ENCODE data around the gene ADGRD2. TPM values are rescaled to one million over a fixed set of nuclear protein-coding genes. Genes with fewer than 3 reads are reported as not detected.

The ADGRD2 gene
- polyA plus RNA-seq, 1 donor (not counting 4 experiments of a cell fraction or from before 2014, with no cell fraction given): not detected

DNA sequence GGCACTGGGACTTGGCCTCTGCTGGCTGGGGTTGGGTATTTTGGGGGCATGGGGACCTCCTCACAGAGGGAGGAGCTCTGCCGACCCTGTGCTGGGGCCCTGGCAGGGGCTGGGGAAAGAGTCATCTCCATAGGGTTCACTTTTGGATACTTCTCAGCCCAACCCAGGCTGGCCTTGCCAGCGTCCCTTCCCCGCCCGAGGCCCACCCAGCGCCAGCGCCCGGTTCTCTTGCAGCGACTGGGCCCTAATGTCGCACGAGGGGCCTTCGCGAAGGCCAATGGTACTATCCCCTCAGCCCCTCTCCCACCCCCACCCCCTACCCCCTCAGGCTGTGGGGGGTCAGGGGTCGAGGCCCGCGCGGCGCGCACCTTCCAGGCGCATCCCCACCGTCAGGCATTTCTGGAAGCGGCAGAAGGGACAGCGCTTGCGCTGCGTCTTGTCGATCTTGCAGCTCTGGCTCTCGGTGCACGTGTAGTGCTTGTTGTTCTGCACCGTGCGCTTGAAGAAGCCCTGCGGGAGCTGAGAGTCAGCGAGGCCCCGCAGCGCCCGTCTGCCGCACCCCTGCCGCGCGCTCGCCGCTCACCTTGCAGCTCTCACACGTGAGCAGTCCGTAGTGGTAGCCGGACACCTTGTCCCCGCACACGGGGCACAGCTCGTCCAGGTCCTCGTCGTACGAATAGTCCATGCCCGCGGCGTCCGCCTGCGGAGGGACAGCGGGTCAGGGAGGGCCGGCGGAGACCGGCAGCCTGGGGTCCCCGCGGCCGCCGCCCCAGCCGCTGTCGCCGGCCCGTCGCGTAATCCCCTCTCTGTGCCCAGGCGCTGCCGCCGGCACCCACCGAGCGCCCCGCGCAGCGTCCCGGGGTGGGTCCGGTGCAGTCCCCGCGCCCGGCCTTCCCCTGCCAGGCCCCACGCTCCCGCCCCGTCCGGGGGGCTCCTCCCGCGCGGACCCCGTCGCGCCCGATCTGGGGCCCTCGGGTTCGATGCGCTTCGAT lies 52.8 kb downstream of the ADGRD2 start:
- H3K4me2 ChIP-seq (ENCODE audit: control insufficient read depth, extremely low read depth, insufficient read depth, low read depth, low read length): no peak overlapping the region
- no peak for TF ChIP-seq EZH2 (IDR thresholded peaks at IDR 0.05; ENCODE audit: low read length)
- TF ChIP-seq, protein P1, sequence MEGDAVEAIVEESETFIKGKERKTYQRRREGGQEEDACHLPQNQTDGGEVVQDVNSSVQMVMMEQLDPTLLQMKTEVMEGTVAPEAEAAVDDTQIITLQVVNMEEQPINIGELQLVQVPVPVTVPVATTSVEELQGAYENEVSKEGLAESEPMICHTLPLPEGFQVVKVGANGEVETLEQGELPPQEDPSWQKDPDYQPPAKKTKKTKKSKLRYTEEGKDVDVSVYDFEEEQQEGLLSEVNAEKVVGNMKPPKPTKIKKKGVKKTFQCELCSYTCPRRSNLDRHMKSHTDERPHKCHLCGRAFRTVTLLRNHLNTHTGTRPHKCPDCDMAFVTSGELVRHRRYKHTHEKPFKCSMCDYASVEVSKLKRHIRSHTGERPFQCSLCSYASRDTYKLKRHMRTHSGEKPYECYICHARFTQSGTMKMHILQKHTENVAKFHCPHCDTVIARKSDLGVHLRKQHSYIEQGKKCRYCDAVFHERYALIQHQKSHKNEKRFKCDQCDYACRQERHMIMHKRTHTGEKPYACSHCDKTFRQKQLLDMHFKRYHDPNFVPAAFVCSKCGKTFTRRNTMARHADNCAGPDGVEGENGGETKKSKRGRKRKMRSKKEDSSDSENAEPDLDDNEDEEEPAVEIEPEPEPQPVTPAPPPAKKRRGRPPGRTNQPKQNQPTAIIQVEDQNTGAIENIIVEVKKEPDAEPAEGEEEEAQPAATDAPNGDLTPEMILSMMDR (optimal IDR thresholded peaks at IDR 0.05 in 1 of 3, IDR thresholded peaks at IDR 0.05 in 1 of 3, conservative IDR thresholded peaks at IDR 0.05 in 1 of 3; ENCODE audit: extremely low read depth in 1 of 3, insufficient read depth in 2 of 3, low read length in 3 of 3): no peak
- no peak overlapping the region for H2AFZ ChIP-seq (ENCODE audit: control insufficient read depth, low read length)
- H3K9me3 ChIP-seq (ENCODE audit: control insufficient read depth, low read depth, low read length): no peaks in the 10 kb centered on the region
- no peak for DNase-seq (ENCODE audit: low read depth, low spot score)
- no peaks in the 10 kb centered on the region for H3K79me2 ChIP-seq (ENCODE audit: control insufficient read depth, insufficient read depth, low read length)
- no peaks in the 10 kb centered on the region for H3K9me1 ChIP-seq (ENCODE audit: control insufficient read depth, extremely low read depth, insufficient read depth, low read length)
- H3K9ac ChIP-seq (ENCODE audit: control insufficient read depth, extremely low read depth, insufficient read depth, low read length): no peak overlapping the region
- H3K36me3 ChIP-seq (ENCODE audit: control insufficient read depth in 2 of 2, extremely low read depth in 1 of 2, insufficient read depth in 2 of 2, low read length in 2 of 2): no peaks in the 10 kb centered on the region
- dilution Hi-C loops (cut with MboI; ENCODE audit: extremely low pct_ligation_motif_present, low sequenced_read_pairs): no loop called here
- no peaks in the 10 kb centered on the region for H4K20me1 ChIP-seq (ENCODE audit: control insufficient read depth, extremely low read depth, insufficient read depth, low read length)
- no peak for FAIRE-seq
- H3K27ac ChIP-seq (ENCODE audit: control insufficient read depth, insufficient read depth, low read length): no peak overlapping the region
- H3K4me1 ChIP-seq (ENCODE audit: control insufficient read depth, extremely low read depth, insufficient read depth, low read length): peaks cover 9% of the 10 kb centered on the region
- no peak overlapping the region for H3K4me3 ChIP-seq (ENCODE audit: control insufficient read depth in 2 of 3, extremely low read depth in 1 of 3, insufficient read depth in 2 of 3, low read depth in 1 of 3, low read length in 3 of 3)
- peaks cover 57% of the 10 kb centered on the region for H3K27me3 ChIP-seq (ENCODE audit: control insufficient read depth, extremely low read depth, insufficient read depth, low read length)

DNA sequence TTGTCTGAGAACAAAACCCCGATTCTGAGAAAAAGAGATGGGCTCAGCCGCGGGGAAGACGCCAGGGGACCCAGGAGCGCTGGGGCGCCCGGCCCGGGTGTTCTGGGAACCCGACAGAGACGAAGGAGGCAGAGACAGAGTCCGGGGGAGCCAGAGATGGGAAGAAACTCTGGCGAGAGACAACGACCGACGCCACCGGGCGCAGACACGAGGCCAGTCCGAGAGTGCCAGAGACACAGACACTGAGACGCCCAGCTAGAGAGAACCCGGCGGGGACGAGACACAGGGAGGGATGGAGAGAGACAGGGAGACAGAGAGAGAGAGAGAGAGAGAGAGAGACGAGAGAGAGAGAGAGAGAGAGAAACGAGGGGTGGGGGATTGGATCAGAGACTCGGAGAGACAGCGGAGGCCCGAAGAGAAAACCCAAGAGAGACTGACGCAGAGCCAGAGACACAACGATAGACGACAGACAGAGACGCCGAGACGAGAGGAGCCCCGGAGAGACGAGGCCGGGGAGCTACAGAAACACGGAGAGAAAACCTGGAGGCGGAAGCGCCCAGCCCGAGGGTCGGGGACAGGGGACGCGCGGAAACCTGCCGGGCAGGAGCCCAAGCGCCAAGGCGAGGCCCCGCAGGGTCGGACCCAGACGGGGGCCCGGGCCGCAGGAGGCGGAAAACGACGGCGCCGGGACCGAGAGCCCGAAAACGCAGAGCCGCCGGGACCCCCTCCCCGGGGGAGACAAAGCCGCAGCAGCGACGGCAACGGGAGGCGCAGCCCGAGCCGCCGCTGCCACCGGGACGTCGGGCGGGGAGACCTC lies 53.7 kb downstream of the ADGRD2 start:
- peak overlapping the region in 2 of 3 experiments; percentile 5 to 26 for H3K4me3 ChIP-seq (ENCODE audit: control insufficient read depth in 2 of 3, extremely low read depth in 1 of 3, insufficient read depth in 2 of 3, low read depth in 1 of 3, low read length in 3 of 3)
- H3K9me1 ChIP-seq (ENCODE audit: control insufficient read depth, extremely low read depth, insufficient read depth, low read length): no peaks in the 10 kb centered on the region
- peaks cover 9% of the 10 kb centered on the region for H3K4me1 ChIP-seq (ENCODE audit: control insufficient read depth, extremely low read depth, insufficient read depth, low read length)
- TF ChIP-seq, protein P1 (optimal IDR thresholded peaks at IDR 0.05 in 1 of 3, IDR thresholded peaks at IDR 0.05 in 1 of 3, conservative IDR thresholded peaks at IDR 0.05 in 1 of 3; ENCODE audit: extremely low read depth in 1 of 3, insufficient read depth in 2 of 3, low read length in 3 of 3): no peak
- TF ChIP-seq EZH2 (IDR thresholded peaks at IDR 0.05; ENCODE audit: low read length): peak; percentile 100
- H3K27me3 ChIP-seq (ENCODE audit: control insufficient read depth, extremely low read depth, insufficient read depth, low read length): peaks cover 54% of the 10 kb centered on the region
- FAIRE-seq (no peak), DNase-seq (ENCODE audit: low read depth, low spot score) (no peak)
- no peaks in the 10 kb centered on the region for H3K79me2 ChIP-seq (ENCODE audit: control insufficient read depth, insufficient read depth, low read length)
- dilution Hi-C loops (cut with MboI; ENCODE audit: extremely low pct_ligation_motif_present, low sequenced_read_pairs): no loop called here
- no peaks in the 10 kb centered on the region for H4K20me1 ChIP-seq (ENCODE audit: control insufficient read depth, extremely low read depth, insufficient read depth, low read length)
- no peaks in the 10 kb centered on the region for H3K9me3 ChIP-seq (ENCODE audit: control insufficient read depth, low read depth, low read length)
- peak overlapping the region; percentile 30 for H2AFZ ChIP-seq (ENCODE audit: control insufficient read depth, low read length)
- H3K9ac ChIP-seq (ENCODE audit: control insufficient read depth, extremely low read depth, insufficient read depth, low read length): no peak overlapping the region
- H3K36me3 ChIP-seq (ENCODE audit: control insufficient read depth in 2 of 2, extremely low read depth in 1 of 2, insufficient read depth in 2 of 2, low read length in 2 of 2): no peaks in the 10 kb centered on the region
- peak overlapping the region; percentile 48 for H3K4me2 ChIP-seq (ENCODE audit: control insufficient read depth, extremely low read depth, insufficient read depth, low read depth, low read length)
- no peak overlapping the region for H3K27ac ChIP-seq (ENCODE audit: control insufficient read depth, insufficient read depth, low read length)

Data from keratinocyte (primary cell).